Measurements from ENCODE around the gene PKIB. TPM values are rescaled to one million over a fixed set of nuclear protein-coding genes. Genes with fewer than 3 reads are reported as not detected.

The PKIB gene
- total RNA-seq, 1 donor from 2014 or later = 202 TPM

GRCh38 chr6:122619309-122619708 lies 9.1 kb downstream of the PKIB start:
- Histone ChIP-seq H3K27me3 (no peaks in the 10 kb centered on the region), H3K9ac (no peak overlapping the region), H3K4me1 (no peaks in the 10 kb centered on the region), H2AFZ (replicated peaks) (no peak overlapping the region), H3K9me3 (ENCODE audit: low read depth) (no peaks in the 10 kb centered on the region), H4K20me1 (ENCODE audit: low read depth) (peaks cover 22% of the 10 kb centered on the region), H3F3A (ENCODE audit: low read depth) (no peaks in the 10 kb centered on the region), H3K27ac (no peak overlapping the region), H3K36me3 (no peaks in the 10 kb centered on the region), H3K79me2 (ENCODE audit: low read depth) (peaks cover 25% of the 10 kb centered on the region), H3K4me3 (no peak overlapping the region), H3K4me2 (no peak overlapping the region)
- H3K27ac Mint-ChIP-seq = no peak overlapping the region
- H3K36me3 Mint-ChIP-seq = no peaks in the 10 kb centered on the region
- TF ChIP-seq EZH2 (IDR thresholded peaks at IDR 0.05) (no peak), EZH2phosphoT487 (IDR thresholded peaks at IDR 0.05) (no peak), CTCF (IDR thresholded peaks at IDR 0.05) (no peak)
- no peak overlapping the region for H3K4me3 Mint-ChIP-seq
- no peak for DNase-seq (ENCODE audit: low spot score)
- H3K9me3 Mint-ChIP-seq = no peaks in the 10 kb centered on the region
- H3K27me3 Mint-ChIP-seq (ENCODE audit: insufficient read depth, low read depth) = no peaks in the 10 kb centered on the region
- peaks cover 26% of the 10 kb centered on the region for H3K4me1 Mint-ChIP-seq

GRCh38 chr6:122620428-122620827 lies 10.2 kb downstream of the PKIB start:
- H3K4me1 Mint-ChIP-seq = peaks cover 26% of the 10 kb centered on the region

GRCh38 chr6:122620902-122621301 lies 10.7 kb downstream of the PKIB start:
- Mint-ChIP-seq H3K27me3 (ENCODE audit: insufficient read depth, low read depth) (no peaks in the 10 kb centered on the region), H3K4me1 (peaks cover 26% of the 10 kb centered on the region), H3K9me3 (no peaks in the 10 kb centered on the region), H3K27ac (no peak overlapping the region), H3K36me3 (no peaks in the 10 kb centered on the region), H3K4me3 (no peak overlapping the region)
- Histone ChIP-seq H3K9ac (no peak overlapping the region), H3F3A (ENCODE audit: low read depth) (no peaks in the 10 kb centered on the region), H3K27me3 (no peaks in the 10 kb centered on the region), H3K79me2 (ENCODE audit: low read depth) (peaks cover 25% of the 10 kb centered on the region), H3K9me3 (ENCODE audit: low read depth) (no peaks in the 10 kb centered on the region), H3K27ac (no peak overlapping the region), H4K20me1 (ENCODE audit: low read depth) (peaks cover 22% of the 10 kb centered on the region), H3K36me3 (no peaks in the 10 kb centered on the region), H2AFZ (replicated peaks) (no peak overlapping the region), H3K4me2 (no peak overlapping the region), H3K4me3 (no peak overlapping the region), H3K4me1 (no peaks in the 10 kb centered on the region)
- TF ChIP-seq EZH2phosphoT487 (IDR thresholded peaks at IDR 0.05) (no peak), CTCF (IDR thresholded peaks at IDR 0.05) (no peak)
- DNase-seq (ENCODE audit: low spot score) = no peak

More at GRCh38 chr6:122620428-122620827, 10.2 kb downstream of the PKIB start:
- TF ChIP-seq EZH2phosphoT487 (IDR thresholded peaks at IDR 0.05) (no peak), CTCF (IDR thresholded peaks at IDR 0.05) (no peak), EZH2 (IDR thresholded peaks at IDR 0.05) (no peak)
- Histone ChIP-seq H3K9ac (no peak overlapping the region), H3K4me2 (no peak overlapping the region), H3K27ac (no peak overlapping the region), H3F3A (ENCODE audit: low read depth) (no peaks in the 10 kb centered on the region), H3K27me3 (no peaks in the 10 kb centered on the region), H2AFZ (replicated peaks) (no peak overlapping the region), H3K36me3 (no peaks in the 10 kb centered on the region), H4K20me1 (ENCODE audit: low read depth) (peaks cover 22% of the 10 kb centered on the region), H3K4me1 (no peaks in the 10 kb centered on the region), H3K79me2 (ENCODE audit: low read depth) (peaks cover 25% of the 10 kb centered on the region), H3K9me3 (ENCODE audit: low read depth) (no peaks in the 10 kb centered on the region), H3K4me3 (no peak overlapping the region)
- H3K9me3 Mint-ChIP-seq = no peaks in the 10 kb centered on the region
- no peak overlapping the region for H3K27ac Mint-ChIP-seq
- no peak overlapping the region for H3K4me3 Mint-ChIP-seq
- no peak for DNase-seq (ENCODE audit: low spot score)
- H3K27me3 Mint-ChIP-seq (ENCODE audit: insufficient read depth, low read depth) = no peaks in the 10 kb centered on the region
- no peaks in the 10 kb centered on the region for H3K36me3 Mint-ChIP-seq

All from neural progenitor cell (in vitro differentiated cells).